GM23338 (cell line): ENCODE results near the gene NKAIN2. TPM values are rescaled to one million over a fixed set of nuclear protein-coding genes. Genes with fewer than 3 reads are reported as not detected.

Experiments
- ATAC-seq: fragments of 200-7000 bp; cut with Tn5 transposase; 3 replicates; pipeline ENCODE4 v1.9.1; 2020
- DNase-seq: peaks from one replicate; pipeline ENCODE4 v3.0.0-alpha.2; 2015; ENCODE audit warnings: low spot score
- H2AFZ ChIP-seq: fragments of 200-600 bp; sonication (generic); 2 replicates; pipeline ENCODE4 v1.8.0; 2016; ENCODE audit warnings: antibody characterized with exemption, mild to moderate bottlenecking, moderate library complexity
- H3F3A ChIP-seq: fragments of 200-600 bp; sonication (generic); replicated peaks from 2 replicates; pipeline ENCODE4 v1.8.0; 2017; ENCODE audit warnings: antibody characterized with exemption, mixed run types, low read depth
- H3K27ac ChIP-seq: fragments of 200-600 bp; sonication (generic); 2 replicates; pipeline ENCODE4 v1.6.1; 2016; ENCODE audit warnings: low read depth
- H3K27me3 ChIP-seq: fragments of 200-600 bp; sonication (generic); 2 replicates; pipeline ENCODE4 v1.8.0; 2016; ENCODE audit warnings: mild to moderate bottlenecking, mixed run types, moderate library complexity; ENCODE audit not compliant: insufficient read depth
- H3K36me3 ChIP-seq: fragments of 200-600 bp; sonication (generic); 2 replicates; pipeline ENCODE4 v1.8.0; 2016; ENCODE audit warnings: mild to moderate bottlenecking; ENCODE audit not compliant: insufficient read depth
- H3K4me1 ChIP-seq: fragments of 200-600 bp; sonication (generic); 2 replicates; pipeline ENCODE4 v1.8.0; 2016; ENCODE audit warnings: mild to moderate bottlenecking, moderate library complexity; ENCODE audit not compliant: insufficient read depth
- H3K4me2 ChIP-seq: fragments of 200-600 bp; sonication (generic); 2 replicates; pipeline ENCODE4 v1.7.1; 2017; ENCODE audit warnings: mixed run types
- H3K4me3 ChIP-seq: fragments of 200-600 bp; sonication (generic); 2 replicates; pipeline ENCODE4 v1.6.1; 2016; ENCODE audit warnings: mixed run types
- H3K79me2 ChIP-seq: fragments of 200-600 bp; sonication (generic); replicated peaks from 2 replicates; pipeline ENCODE4 v1.8.0; 2017; ENCODE audit warnings: mild to moderate bottlenecking; ENCODE audit not compliant: insufficient read depth
- H3K9me2 ChIP-seq: fragments of 200-600 bp; sonication (generic); 2 replicates; pipeline ENCODE4 v1.8.0; 2017; ENCODE audit not compliant: insufficient read depth
- H4K20me1 ChIP-seq: fragments of 200-600 bp; sonication (generic); replicated peaks from 2 replicates; pipeline ENCODE4 v1.8.0; 2017; ENCODE audit warnings: mild to moderate bottlenecking; ENCODE audit not compliant: insufficient read depth
- H3K27ac Mint-ChIP-seq: 2 replicates; pipeline ENCODE4 v1.8.0; 2020; ENCODE audit warnings: inconsistent platforms, mild to moderate bottlenecking, moderate library complexity, mixed read lengths
- H3K27me3 Mint-ChIP-seq: 3 replicates; pipeline ENCODE4 v1.8.0; 2022; ENCODE audit warnings: low read depth, mild to moderate bottlenecking, moderate library complexity, mixed read lengths, inconsistent platforms; ENCODE audit not compliant: insufficient read depth, poor library complexity
- H3K36me3 Mint-ChIP-seq: 3 replicates; pipeline ENCODE4 v1.8.0; 2021; ENCODE audit warnings: low read depth, mild to moderate bottlenecking, inconsistent platforms, moderate library complexity, mixed read lengths
- H3K4me1 Mint-ChIP-seq: 3 replicates; pipeline ENCODE4 v1.8.0; 2020; ENCODE audit warnings: mild to moderate bottlenecking, inconsistent platforms, mixed read lengths
- H3K4me3 Mint-ChIP-seq: 3 replicates; pipeline ENCODE4 v1.8.0; 2021; ENCODE audit warnings: moderate library complexity, mild to moderate bottlenecking, inconsistent platforms, mixed read lengths
- H3K9me3 Mint-ChIP-seq: 3 replicates; pipeline ENCODE4 v1.8.0; 2020; ENCODE audit warnings: moderate library complexity, mild to moderate bottlenecking, inconsistent platforms, mixed read lengths
- EZH2 ChIP-seq: fragments of 200-600 bp; sonication (generic); IDR thresholded peaks from one replicate; pipeline ENCODE4 v1.8.0; 2017; ENCODE audit warnings: antibody characterized with exemption, mild to moderate bottlenecking, low read depth; ENCODE audit not compliant: unreplicated experiment
- EZH2phosphoT487 ChIP-seq: fragments of 200-600 bp; sonication (generic); IDR thresholded peaks from one replicate; pipeline ENCODE4 v1.8.1; 2018; ENCODE audit warnings: antibody characterized with exemption; ENCODE audit not compliant: unreplicated experiment
- JUNB ChIP-seq: IDR thresholded peaks from one replicate; pipeline ENCODE4 v1.6.1; 2016; ENCODE audit warnings: antibody characterized with exemption; ENCODE audit not compliant: unreplicated experiment
- NANOG ChIP-seq: IDR thresholded peaks from 2 replicates; pipeline ENCODE4 v1.6.1; 2016; ENCODE audit warnings: antibody characterized with exemption, borderline replicate concordance
- POLR2AphosphoS5 ChIP-seq: IDR thresholded peaks from 2 replicates; pipeline ENCODE4 v1.6.1; 2016; ENCODE audit warnings: antibody characterized with exemption, low read depth
- ZNF331 ChIP-seq: fragments of 250-450 bp; sonication (Bioruptor Pico); IDR thresholded peaks from 2 replicates; pipeline ENCODE4 v1.5.0; 2020; ENCODE audit warnings: low read depth, mild to moderate bottlenecking, moderate library complexity
- polyA plus RNA-seq: library from polyadenylated mRNA; unstranded; fragments of >200 nt; fragmentation: Nextera tagmentation; extraction: Ambion mirVana; gene quantifications from 2 replicates; pipeline ENCODE4 v1.2.1, GENCODE V29; 2016
- total RNA-seq: library from RNA; depleted of rRNA; stranded (reverse); fragments of >200 nt; shearing (Covaris generic); gene quantifications from 2 replicates; pipeline ENCODE4 v1.2.3, GENCODE V29; 2014
- TF ChIP-seq, protein P1 (sequence below): IDR thresholded peaks from one replicate; pipeline ENCODE4 v1.6.1; 2018; ENCODE audit warnings: antibody characterized with exemption; ENCODE audit not compliant: unreplicated experiment
- TF ChIP-seq, protein P2 (sequence below): IDR thresholded peaks from 2 replicates; pipeline ENCODE4 v1.6.1; 2016; ENCODE audit warnings: antibody characterized with exemption
- TF ChIP-seq, protein P3 (sequence below): fragments of 250-450 bp; sonication (Bioruptor Pico); IDR thresholded peaks from 2 replicates; pipeline ENCODE4 v1.5.0; 2020; ENCODE audit warnings: mild to moderate bottlenecking, moderate library complexity
- TF ChIP-seq, protein P4 (sequence below), 2 experiments: fragments of 200-600 bp in 1 of 2; sonication (generic) in 1 of 2; conservative IDR thresholded peaks; 2 replicates each; pipeline versions ENCODE4 v1.5.1 to v1.6.1; 2016 to 2017; ENCODE audit warnings: antibody characterized with exemption in 2 of 2, low read depth in 2 of 2, mild to moderate bottlenecking in 2 of 2, moderate library complexity in 1 of 2

Gene NKAIN2
- total and polyA plus RNA-seq, 2 experiments from 2014 or later: 0.39 to 1.1 TPM

DNA sequence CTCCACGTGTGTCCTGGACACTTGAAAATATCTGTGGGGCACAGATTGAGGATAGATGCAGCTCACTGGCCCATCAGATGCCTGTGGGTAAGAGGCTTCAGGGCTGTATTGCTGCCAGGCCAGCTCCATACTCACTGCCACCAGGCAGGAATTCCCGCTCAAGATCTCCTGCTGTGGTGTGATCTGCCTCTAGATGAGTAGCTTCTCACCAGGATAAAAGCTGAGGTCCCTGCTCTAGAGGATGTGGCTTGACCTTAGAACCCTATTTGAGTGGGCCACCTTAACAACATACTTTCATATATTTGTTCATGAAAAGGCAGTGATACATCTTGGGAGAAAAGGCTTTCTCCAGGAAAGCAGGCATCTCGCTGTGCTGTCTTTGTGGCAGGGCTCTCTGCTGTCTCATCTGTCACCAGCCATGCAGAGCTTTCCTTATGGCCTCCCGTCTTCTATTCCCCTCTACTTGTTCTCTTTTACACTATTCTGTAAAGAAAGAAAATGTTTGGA lies 992.9 kb downstream of the NKAIN2 start (continued):
- TF ChIP-seq, protein P1, sequence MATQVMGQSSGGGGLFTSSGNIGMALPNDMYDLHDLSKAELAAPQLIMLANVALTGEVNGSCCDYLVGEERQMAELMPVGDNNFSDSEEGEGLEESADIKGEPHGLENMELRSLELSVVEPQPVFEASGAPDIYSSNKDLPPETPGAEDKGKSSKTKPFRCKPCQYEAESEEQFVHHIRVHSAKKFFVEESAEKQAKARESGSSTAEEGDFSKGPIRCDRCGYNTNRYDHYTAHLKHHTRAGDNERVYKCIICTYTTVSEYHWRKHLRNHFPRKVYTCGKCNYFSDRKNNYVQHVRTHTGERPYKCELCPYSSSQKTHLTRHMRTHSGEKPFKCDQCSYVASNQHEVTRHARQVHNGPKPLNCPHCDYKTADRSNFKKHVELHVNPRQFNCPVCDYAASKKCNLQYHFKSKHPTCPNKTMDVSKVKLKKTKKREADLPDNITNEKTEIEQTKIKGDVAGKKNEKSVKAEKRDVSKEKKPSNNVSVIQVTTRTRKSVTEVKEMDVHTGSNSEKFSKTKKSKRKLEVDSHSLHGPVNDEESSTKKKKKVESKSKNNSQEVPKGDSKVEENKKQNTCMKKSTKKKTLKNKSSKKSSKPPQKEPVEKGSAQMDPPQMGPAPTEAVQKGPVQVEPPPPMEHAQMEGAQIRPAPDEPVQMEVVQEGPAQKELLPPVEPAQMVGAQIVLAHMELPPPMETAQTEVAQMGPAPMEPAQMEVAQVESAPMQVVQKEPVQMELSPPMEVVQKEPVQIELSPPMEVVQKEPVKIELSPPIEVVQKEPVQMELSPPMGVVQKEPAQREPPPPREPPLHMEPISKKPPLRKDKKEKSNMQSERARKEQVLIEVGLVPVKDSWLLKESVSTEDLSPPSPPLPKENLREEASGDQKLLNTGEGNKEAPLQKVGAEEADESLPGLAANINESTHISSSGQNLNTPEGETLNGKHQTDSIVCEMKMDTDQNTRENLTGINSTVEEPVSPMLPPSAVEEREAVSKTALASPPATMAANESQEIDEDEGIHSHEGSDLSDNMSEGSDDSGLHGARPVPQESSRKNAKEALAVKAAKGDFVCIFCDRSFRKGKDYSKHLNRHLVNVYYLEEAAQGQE: no peak
- TF ChIP-seq, protein P2, sequence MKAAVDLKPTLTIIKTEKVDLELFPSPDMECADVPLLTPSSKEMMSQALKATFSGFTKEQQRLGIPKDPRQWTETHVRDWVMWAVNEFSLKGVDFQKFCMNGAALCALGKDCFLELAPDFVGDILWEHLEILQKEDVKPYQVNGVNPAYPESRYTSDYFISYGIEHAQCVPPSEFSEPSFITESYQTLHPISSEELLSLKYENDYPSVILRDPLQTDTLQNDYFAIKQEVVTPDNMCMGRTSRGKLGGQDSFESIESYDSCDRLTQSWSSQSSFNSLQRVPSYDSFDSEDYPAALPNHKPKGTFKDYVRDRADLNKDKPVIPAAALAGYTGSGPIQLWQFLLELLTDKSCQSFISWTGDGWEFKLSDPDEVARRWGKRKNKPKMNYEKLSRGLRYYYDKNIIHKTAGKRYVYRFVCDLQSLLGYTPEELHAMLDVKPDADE: no peak

DNA sequence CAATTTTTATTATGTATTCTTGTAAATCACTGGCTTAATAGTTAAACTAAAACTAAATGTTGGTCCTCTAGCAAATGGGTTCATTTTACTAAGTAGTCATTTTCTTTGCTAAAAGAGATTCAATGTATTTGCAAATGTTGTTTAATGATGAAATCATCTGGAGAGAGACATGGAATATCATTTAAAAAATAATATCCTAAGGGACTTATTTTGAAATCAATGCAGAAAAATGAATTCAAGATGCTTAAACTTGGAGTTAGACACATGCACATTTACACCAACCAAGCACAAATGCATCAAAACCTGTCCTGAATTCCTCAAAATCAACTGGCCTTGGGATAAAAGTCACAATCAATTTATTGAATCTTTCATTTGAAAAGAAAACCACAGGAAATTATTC lies 993.6 kb downstream of the NKAIN2 start:
- no peaks in the 10 kb centered on the region for H3K36me3 Mint-ChIP-seq
- no peaks in the 10 kb centered on the region for H3K4me1 ChIP-seq
- H3K79me2 ChIP-seq: no peaks in the 10 kb centered on the region
- no peaks in the 10 kb centered on the region for H4K20me1 ChIP-seq
- H3K27ac ChIP-seq: no peak overlapping the region
- H2AFZ ChIP-seq: no peak overlapping the region
- no peaks in the 10 kb centered on the region for H3K36me3 ChIP-seq
- no peak overlapping the region for H3K27ac Mint-ChIP-seq
- ATAC-seq: no peak
- no peaks in the 10 kb centered on the region for H3K27me3 Mint-ChIP-seq
- H3K4me3 ChIP-seq: no peak overlapping the region
- no peaks in the 10 kb centered on the region for H3K9me2 ChIP-seq
- no peaks in the 10 kb centered on the region for H3K27me3 ChIP-seq
- H3K9me3 Mint-ChIP-seq: no peaks in the 10 kb centered on the region
- H3K4me1 Mint-ChIP-seq: peaks cover 4% of the 10 kb centered on the region; the same call in 2 of the 3 replicates
- H3K4me3 Mint-ChIP-seq: no peak overlapping the region
- H3K4me2 ChIP-seq: no peak overlapping the region
- DNase-seq: no peak
- no peaks in the 10 kb centered on the region for H3F3A ChIP-seq
- TF ChIP-seq EZH2phosphoT487 (no peak), EZH2 (no peak), JUNB (no peak), POLR2AphosphoS5 (no peak), NANOG (no peak), ZNF331 (CRISPR knock-in tag) (no peak)
- TF ChIP-seq, protein P3, sequence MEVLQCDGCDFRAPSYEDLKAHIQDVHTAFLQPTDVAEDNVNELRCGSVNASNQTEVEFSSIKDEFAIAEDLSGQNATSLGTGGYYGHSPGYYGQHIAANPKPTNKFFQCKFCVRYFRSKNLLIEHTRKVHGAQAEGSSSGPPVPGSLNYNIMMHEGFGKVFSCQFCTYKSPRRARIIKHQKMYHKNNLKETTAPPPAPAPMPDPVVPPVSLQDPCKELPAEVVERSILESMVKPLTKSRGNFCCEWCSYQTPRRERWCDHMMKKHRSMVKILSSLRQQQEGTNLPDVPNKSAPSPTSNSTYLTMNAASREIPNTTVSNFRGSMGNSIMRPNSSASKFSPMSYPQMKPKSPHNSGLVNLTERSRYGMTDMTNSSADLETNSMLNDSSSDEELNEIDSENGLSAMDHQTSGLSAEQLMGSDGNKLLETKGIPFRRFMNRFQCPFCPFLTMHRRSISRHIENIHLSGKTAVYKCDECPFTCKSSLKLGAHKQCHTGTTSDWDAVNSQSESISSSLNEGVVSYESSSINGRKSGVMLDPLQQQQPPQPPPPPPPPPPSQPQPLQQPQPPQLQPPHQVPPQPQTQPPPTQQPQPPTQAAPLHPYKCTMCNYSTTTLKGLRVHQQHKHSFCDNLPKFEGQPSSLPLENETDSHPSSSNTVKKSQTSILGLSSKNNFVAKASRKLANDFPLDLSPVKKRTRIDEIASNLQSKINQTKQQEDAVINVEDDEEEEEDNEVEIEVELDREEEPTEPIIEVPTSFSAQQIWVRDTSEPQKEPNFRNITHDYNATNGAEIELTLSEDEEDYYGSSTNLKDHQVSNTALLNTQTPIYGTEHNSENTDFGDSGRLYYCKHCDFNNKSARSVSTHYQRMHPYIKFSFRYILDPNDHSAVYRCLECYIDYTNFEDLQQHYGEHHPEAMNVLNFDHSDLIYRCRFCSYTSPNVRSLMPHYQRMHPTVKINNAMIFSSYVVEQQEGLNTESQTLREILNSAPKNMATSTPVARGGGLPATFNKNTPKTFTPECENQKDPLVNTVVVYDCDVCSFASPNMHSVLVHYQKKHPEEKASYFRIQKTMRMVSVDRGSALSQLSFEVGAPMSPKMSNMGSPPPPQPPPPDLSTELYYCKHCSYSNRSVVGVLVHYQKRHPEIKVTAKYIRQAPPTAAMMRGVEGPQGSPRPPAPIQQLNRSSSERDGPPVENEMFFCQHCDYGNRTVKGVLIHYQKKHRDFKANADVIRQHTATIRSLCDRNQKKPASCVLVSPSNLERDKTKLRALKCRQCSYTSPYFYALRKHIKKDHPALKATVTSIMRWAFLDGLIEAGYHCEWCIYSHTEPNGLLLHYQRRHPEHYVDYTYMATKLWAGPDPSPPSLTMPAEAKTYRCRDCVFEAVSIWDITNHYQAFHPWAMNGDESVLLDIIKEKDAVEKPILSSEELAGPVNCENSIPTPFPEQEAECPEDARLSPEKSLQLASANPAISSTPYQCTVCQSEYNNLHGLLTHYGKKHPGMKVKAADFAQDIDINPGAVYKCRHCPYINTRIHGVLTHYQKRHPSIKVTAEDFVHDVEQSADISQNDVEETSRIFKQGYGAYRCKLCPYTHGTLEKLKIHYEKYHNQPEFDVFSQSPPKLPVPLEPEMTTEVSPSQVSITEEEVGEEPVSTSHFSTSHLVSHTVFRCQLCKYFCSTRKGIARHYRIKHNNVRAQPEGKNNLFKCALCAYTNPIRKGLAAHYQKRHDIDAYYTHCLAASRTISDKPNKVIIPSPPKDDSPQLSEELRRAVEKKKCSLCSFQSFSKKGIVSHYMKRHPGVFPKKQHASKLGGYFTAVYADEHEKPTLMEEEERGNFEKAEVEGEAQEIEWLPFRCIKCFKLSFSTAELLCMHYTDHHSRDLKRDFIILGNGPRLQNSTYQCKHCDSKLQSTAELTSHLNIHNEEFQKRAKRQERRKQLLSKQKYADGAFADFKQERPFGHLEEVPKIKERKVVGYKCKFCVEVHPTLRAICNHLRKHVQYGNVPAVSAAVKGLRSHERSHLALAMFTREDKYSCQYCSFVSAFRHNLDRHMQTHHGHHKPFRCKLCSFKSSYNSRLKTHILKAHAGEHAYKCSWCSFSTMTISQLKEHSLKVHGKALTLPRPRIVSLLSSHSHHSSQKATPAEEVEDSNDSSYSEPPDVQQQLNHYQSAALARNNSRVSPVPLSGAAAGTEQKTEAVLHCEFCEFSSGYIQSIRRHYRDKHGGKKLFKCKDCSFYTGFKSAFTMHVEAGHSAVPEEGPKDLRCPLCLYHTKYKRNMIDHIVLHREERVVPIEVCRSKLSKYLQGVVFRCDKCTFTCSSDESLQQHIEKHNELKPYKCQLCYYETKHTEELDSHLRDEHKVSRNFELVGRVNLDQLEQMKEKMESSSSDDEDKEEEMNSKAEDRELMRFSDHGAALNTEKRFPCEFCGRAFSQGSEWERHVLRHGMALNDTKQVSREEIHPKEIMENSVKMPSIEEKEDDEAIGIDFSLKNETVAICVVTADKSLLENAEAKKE (CRISPR knock-in tag): no peak
- TF ChIP-seq, protein P2: no peak
- TF ChIP-seq, protein P4, sequence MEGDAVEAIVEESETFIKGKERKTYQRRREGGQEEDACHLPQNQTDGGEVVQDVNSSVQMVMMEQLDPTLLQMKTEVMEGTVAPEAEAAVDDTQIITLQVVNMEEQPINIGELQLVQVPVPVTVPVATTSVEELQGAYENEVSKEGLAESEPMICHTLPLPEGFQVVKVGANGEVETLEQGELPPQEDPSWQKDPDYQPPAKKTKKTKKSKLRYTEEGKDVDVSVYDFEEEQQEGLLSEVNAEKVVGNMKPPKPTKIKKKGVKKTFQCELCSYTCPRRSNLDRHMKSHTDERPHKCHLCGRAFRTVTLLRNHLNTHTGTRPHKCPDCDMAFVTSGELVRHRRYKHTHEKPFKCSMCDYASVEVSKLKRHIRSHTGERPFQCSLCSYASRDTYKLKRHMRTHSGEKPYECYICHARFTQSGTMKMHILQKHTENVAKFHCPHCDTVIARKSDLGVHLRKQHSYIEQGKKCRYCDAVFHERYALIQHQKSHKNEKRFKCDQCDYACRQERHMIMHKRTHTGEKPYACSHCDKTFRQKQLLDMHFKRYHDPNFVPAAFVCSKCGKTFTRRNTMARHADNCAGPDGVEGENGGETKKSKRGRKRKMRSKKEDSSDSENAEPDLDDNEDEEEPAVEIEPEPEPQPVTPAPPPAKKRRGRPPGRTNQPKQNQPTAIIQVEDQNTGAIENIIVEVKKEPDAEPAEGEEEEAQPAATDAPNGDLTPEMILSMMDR (conservative IDR thresholded peaks at IDR 0.05; ENCODE audit: low read depth in 2 of 2): no peak
